HAP-1 (cell line): ENCODE results near the gene DHRS13.
"Not testable (repeated sequence)": the region's sequence is repeated elsewhere in the genome, so short reads cannot be mapped to it uniquely, and the experiment has no call there.

ENCODE experiments used
- DNase-seq, 2 experiments: peaks; one replicate each; pipeline ENCODE4 v3.0.0-alpha.2; 2016 to 2020; ENCODE audit warnings: low spot score in 2 of 2
- H3K27me3 ChIP-seq: fragments of 250-450 bp; sonication (Bioruptor Pico); 2 replicates; pipeline ENCODE4 v1.5.1; 2020; ENCODE audit warnings: low read depth, mild to moderate bottlenecking, moderate library complexity
- H3K36me3 ChIP-seq: fragments of 250-450 bp; sonication (Bioruptor Pico); replicated peaks from 2 replicates; pipeline ENCODE4 v1.5.1; 2020; ENCODE audit warnings: mild to moderate bottlenecking
- H3K4me1 ChIP-seq: fragments of 250-450 bp; sonication (Bioruptor Pico); 2 replicates; pipeline ENCODE4 v1.5.1; 2020; ENCODE audit warnings: mild to moderate bottlenecking
- H3K4me3 ChIP-seq: fragments of 250-450 bp; sonication (Bioruptor Pico); 2 replicates; pipeline ENCODE4 v1.5.1; 2020; ENCODE audit warnings: mild to moderate bottlenecking, moderate library complexity
- H3K9me3 ChIP-seq: fragments of 250-450 bp; sonication (Bioruptor Pico); 2 replicates; pipeline ENCODE4 v1.5.1; 2020; ENCODE audit warnings: mild to moderate bottlenecking, moderate library complexity
- in situ Hi-C: fragments of 300-500 bp; cut with MboI; formaldehyde crosslinking; loops from 3 replicates; pipeline ENCODE4 v1.14.3; 2020; ENCODE audit warnings: low sequenced_read_pairs, inconsistent platforms, mixed read lengths

The DHRS13 gene

DNA sequence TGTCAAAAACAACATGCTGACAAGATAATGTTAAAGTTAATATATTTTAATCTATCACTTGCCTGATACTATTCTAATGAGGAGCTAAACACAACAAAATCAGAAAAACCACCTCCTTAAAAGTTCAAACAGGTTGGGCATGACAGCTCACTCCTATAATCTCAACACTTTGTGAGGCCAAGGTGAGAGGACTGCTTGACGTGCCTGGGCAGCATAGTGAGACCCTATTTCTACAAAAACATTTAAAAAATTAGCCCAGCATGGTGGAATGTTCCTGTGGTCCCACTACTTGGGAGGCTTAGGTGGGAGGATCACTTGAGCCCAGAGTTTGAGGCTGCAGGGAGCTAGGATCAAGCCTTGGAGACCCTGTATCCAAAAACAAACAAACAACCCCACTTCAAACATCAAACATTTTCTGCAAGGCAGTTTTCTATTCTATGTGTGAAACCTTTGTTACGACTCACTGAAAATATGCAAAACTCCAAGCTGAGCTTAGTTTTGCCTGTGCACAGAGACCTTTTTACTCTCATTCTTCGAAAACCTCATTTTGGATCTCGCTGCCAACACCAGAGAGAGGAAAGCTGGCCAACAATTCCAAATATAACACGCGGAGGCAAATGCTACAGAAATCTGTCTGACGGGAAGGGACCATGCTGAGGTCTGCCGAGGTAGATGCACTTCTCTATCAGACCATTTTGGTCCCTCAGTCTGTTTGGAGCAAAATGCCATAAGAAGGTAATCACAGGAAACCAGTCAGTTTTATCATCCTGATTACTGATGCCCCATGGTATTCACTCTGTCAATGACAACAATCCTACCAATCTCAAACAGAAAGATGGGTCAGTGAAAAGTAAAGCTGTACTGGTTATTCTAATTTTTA is 42.2 kb upstream of the DHRS13 start:
- H3K4me3 ChIP-seq = no peak overlapping the region
- H3K27me3 ChIP-seq = no peaks in the 10 kb centered on the region
- H3K9me3 ChIP-seq = no peaks in the 10 kb centered on the region
- no peak for DNase-seq
- H3K4me1 ChIP-seq = peaks cover 11% of the 10 kb centered on the region
- peaks cover 68% of the 10 kb centered on the region for H3K36me3 ChIP-seq
- in situ Hi-C loops = loop anchor here (5.0 kb wide), 1 partner anchor 48 kb away; the partner anchor contains the start of gene FLOT2

DNA sequence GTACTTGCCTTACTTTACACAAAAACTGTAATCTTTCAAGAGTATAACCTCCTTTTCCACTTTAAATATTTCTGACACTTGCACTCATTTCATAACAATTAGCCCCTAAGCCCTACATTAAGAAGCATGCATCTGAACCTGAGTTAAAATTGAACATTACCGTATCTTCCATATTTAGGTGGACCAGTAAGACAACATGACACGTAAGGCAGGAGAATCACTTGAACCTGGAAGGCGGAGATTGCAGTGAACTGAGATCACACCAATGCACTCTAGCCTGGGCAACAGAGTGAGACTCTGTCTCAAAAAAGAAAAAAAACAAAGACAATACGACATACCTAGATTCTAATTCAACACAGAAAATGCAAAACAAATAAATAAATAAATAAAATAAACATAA is 41.5 kb upstream of the DHRS13 start:
- Histone ChIP-seq H3K9me3 (no peaks in the 10 kb centered on the region), H3K4me1 (peaks cover 11% of the 10 kb centered on the region), H3K27me3 (no peaks in the 10 kb centered on the region), H3K36me3 (peaks cover 76% of the 10 kb centered on the region), H3K4me3 (no peak overlapping the region)
- in situ Hi-C loops = no loop called here
- no peak for DNase-seq

DNA sequence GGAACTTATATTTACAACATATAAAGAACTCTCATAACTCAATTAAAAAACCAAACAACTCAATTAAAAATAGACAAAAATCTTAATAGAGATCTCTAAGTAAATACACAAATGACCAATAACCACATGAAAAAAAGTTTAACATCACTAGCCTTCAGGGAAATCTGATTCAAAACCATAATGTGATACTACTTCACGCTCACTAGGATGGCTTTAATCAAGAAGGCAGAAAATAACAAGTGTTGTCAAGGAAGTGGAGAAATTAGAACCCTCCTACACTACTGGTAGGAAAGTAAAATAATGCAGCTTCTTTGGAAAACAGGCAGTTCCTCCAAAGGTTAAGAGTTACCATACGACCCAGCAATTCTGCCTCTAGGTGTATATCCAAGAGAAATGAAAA is 40.0 kb upstream of the DHRS13 start:
- peaks cover 5% of the 10 kb centered on the region for H3K4me1 ChIP-seq
- H3K36me3 ChIP-seq = peaks cover 77% of the 10 kb centered on the region
- in situ Hi-C loops = no loop called here

DNA sequence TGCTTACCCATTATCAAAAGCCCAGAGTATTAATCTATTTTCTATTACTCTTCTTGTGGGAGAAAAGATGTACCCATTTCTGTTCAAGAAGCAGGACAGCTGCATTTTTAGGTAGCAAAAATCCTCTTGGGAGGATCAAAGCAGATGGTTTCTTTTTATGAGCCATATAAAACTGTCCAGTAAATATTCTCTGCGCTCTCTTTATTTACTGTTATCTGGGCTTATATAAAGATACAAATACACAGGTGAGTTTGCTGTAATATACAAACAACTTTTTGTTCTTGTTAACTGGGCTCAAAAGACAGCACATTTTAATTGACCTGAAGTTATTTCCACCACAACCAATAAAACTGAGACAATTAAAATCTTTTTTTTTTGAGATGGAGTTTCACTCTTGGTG is 38.4 kb upstream of the DHRS13 start:
- in situ Hi-C loops = no loop called here
- H3K36me3 ChIP-seq = peaks cover 78% of the 10 kb centered on the region
- H3K9me3 ChIP-seq = no peaks in the 10 kb centered on the region
- H3K4me1 ChIP-seq = no peaks in the 10 kb centered on the region
- H3K4me3 ChIP-seq = no peak overlapping the region
- H3K27me3 ChIP-seq = no peaks in the 10 kb centered on the region
- DNase-seq = no peak

More for the DNA sequence above, 40.0 kb upstream of the DHRS13 start:
- Histone ChIP-seq H3K4me3 (no peak overlapping the region), H3K9me3 (no peaks in the 10 kb centered on the region), H3K27me3 (no peaks in the 10 kb centered on the region)
- DNase-seq = no peak

DNA sequence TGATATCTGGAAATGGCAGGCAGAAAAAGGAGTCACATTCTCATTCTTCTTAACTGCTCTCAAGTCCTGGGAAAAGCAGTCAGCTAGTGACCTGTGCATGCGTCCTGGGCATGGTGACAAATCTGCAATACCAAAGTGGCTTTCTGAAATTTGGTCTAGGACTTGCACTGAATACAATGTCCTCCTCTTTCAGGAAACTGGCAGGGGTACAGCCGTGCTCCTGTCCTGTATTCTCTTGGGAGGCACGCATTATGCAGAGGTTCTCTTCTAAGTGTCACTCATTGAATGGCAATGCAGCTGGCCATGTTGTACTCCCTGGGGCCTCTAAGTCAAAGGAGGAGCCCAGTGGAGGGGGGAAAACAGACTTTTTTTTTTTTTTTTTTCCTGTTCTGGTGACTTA is 37.8 kb upstream of the DHRS13 start:
- no peaks in the 10 kb centered on the region; the same call in 1 of the 2 replicates for H3K9me3 ChIP-seq
- H3K27me3 ChIP-seq = no peaks in the 10 kb centered on the region
- H3K4me3 ChIP-seq = no peak overlapping the region
- H3K36me3 ChIP-seq = peaks cover 78% of the 10 kb centered on the region
- in situ Hi-C loops = no loop called here
- DNase-seq = no peak
- H3K4me1 ChIP-seq = no peaks in the 10 kb centered on the region

DNA sequence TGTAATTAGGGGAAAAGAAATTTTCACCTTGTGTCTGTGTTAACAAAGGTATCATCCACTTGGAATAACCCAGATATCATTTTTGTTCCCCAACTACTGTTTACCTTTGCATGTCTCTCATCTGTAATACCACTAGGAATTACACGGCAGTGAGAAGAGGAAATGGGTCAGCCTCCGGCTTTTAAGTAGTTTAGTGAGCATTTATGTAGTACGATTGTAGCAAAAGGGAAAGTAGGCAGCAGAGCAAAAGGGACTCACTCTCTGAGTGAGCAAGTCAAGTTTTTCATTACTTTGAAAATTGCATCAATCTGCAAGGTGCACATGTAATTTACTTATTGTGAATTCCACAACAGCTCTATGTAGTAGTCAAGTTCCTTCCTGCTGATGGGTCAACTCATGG is 37.3 kb upstream of the DHRS13 start:
- no peaks in the 10 kb centered on the region; the same call in 1 of the 2 replicates for H3K9me3 ChIP-seq
- no peaks in the 10 kb centered on the region for H3K4me1 ChIP-seq
- H3K4me3 ChIP-seq = no peak overlapping the region
- peaks cover 76% of the 10 kb centered on the region for H3K36me3 ChIP-seq
- in situ Hi-C loops = no loop called here
- DNase-seq = no peak
- H3K27me3 ChIP-seq = no peaks in the 10 kb centered on the region

DNA sequence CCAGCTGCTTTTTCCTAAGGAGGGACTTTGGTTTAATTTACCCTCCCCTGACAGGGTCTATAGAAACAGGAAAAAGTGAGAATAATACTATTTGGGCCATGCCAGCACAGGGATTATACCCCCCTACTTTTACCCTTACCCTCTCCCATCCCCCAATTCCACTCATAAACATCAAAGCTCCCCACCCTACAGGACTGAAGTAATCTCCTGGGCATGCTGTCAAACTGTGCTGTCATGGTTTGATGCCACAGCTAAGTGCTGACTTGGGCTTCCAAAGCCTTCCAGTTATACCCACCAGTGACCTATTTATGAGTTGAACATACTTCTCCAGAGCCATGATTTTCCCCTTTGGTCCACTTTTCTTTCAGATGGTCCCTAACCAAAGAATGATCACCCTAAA is 35.7 kb upstream of the DHRS13 start:
- Histone ChIP-seq H3K4me1 (no peaks in the 10 kb centered on the region), H3K4me3 (no peak overlapping the region), H3K9me3 (no peaks in the 10 kb centered on the region; the same call in 1 of the 2 replicates), H3K27me3 (no peaks in the 10 kb centered on the region), H3K36me3 (peaks cover 60% of the 10 kb centered on the region)
- in situ Hi-C loops = no loop called here
- no peak for DNase-seq

DNA sequence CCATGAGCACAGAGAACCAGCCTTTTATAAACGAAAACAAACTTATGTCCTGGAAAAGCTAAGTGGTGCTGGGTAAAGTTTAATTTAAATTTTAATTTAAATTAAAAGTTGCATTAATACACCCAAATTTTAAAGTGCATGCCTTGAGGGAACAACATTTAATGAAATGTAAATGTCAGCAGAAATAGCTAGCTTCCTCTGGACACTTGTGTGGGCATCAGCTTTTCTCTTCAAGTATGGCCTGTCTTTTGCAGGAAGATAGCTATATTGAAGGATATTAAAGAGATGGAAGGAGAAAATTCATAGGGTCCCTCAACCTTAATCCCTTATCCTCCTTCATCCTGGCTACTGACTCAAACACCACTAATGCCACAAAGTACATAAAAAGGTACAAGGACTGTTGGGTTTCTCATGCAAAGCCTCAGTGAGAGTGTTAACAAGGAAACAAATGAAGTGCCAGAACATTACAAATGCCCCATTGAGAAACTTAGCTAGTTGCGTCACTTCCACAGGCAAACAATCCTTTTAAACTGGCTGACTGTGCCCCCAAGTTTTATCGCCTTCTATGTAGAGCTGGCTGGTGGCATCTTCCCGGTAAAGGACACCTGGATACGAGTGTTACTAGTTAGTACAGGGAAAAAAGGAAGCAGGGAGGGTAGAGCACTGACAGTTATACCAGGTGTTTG is 34.3 kb upstream of the DHRS13 start:
- H3K4me1 ChIP-seq = no peaks in the 10 kb centered on the region
- H3K9me3 ChIP-seq = no peaks in the 10 kb centered on the region; the same call in 1 of the 2 replicates
- in situ Hi-C loops = no loop called here
- H3K4me3 ChIP-seq = no peak overlapping the region
- DNase-seq = no peak
- H3K36me3 ChIP-seq = peaks cover 46% of the 10 kb centered on the region
- no peaks in the 10 kb centered on the region for H3K27me3 ChIP-seq

DNA sequence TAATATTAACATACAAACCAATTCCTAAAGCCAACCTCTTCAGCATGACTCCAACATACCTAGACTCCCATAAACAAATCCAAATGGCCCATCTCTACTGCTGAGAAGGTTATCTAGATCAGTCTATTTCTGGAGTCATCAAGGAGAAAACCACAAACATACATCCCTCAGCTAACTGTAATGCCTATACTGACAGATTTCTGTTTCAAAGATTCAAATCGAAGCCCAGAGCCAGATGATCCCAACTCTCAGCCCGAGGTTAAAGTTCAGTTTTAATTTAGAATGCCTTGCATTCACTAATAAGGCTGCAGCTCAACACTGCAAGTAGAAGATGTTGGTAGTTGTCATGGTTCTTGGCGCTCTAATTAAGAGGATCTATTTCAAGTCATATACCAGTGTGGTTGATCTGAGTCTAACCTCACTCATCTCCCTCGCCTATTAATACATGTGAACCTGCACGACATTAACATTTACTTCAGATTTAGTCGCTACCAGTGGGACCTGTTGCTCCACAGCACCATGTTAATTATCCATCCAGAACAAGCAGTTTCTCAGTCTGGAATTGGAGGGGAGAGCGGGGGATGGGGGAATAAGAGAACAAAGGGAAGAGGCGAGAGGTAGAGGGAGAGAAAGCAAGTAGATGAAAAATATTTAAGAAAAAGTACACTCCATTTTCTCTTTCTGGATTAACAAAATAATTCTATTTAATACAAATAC is 33.0 kb upstream of the DHRS13 start:
- DNase-seq = no peak
- no peaks in the 10 kb centered on the region for H3K4me1 ChIP-seq
- H3K9me3 ChIP-seq = no peaks in the 10 kb centered on the region; the same call in 1 of the 2 replicates
- peaks cover 35% of the 10 kb centered on the region for H3K36me3 ChIP-seq
- in situ Hi-C loops = no loop called here
- no peaks in the 10 kb centered on the region for H3K27me3 ChIP-seq
- no peak overlapping the region for H3K4me3 ChIP-seq

DNA sequence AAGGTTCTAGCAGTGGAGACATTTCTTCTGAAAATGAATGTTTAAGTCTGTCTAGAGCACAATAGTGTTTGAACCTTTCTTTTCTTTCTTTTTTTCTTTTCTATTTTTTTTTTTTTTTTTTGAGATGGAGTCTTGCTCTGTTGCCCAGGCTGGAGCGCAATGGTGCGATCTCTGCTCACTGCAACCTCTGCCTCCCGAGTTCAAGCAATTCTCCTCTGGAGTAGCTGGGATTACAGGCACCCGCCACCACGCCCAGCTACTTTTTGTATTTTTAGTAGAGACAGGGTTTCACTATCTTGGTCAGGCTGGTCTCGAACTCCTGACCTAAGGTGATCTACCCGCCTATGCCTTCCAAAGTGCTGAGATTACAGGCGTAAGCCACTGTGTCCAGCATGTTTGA is 31.6 kb upstream of the DHRS13 start:
- H3K36me3 ChIP-seq = peaks cover 24% of the 10 kb centered on the region
- H3K27me3 ChIP-seq, H3K4me1 ChIP-seq, DNase-seq, H3K9me3 ChIP-seq, H3K4me3 ChIP-seq, in situ Hi-C loops: not testable (repeated sequence)

DNA sequence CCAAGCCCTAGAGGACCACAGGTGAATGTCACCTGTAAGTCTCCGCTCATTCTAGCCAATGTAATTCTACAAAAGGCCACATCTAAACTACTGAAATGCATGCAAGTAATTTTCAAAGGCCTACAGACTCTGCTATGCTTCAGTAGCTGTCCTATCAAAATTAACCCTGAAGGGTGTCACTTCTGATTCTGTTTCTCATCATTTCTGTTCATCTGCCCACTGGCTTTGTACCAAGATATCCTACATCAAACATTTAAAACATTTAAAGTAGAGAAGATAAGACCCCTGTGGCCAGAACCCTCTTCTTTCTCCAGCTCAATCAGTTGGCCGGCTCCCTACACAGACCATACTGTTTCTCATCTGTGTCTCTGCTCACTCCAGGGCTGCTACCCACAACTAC is 26.9 kb upstream of the DHRS13 start:
- Histone ChIP-seq H3K9me3 (no peaks in the 10 kb centered on the region), H3K4me3 (no peak overlapping the region), H3K27me3 (no peaks in the 10 kb centered on the region), H3K4me1 (no peaks in the 10 kb centered on the region), H3K36me3 (peaks cover 17% of the 10 kb centered on the region)
- in situ Hi-C loops = no loop called here
- no peak for DNase-seq

DNA sequence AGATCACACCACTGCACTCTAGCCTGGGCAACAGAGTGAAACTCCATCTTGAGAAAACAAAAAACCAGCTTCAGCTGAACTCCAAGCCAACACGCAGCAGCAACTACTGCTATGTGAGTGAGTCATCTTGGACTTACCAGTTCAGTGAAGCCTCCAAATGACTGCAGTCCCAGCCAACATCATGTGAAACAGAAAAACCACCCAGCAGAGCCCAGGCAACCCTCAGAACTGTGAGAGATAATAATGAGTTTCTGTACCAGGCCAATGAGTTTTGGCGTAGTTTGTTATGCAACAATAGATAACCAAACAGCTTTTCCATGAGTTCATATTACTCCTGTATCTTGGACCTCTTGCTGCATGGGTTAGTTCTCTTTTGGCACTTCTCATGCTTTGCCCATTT is 25.2 kb upstream of the DHRS13 start:
- Histone ChIP-seq H3K9me3 (no peaks in the 10 kb centered on the region), H3K36me3 (peaks cover 30% of the 10 kb centered on the region), H3K4me3 (no peak overlapping the region), H3K27me3 (no peaks in the 10 kb centered on the region), H3K4me1 (no peaks in the 10 kb centered on the region)
- DNase-seq = no peak
- in situ Hi-C loops = no loop called here

DNA sequence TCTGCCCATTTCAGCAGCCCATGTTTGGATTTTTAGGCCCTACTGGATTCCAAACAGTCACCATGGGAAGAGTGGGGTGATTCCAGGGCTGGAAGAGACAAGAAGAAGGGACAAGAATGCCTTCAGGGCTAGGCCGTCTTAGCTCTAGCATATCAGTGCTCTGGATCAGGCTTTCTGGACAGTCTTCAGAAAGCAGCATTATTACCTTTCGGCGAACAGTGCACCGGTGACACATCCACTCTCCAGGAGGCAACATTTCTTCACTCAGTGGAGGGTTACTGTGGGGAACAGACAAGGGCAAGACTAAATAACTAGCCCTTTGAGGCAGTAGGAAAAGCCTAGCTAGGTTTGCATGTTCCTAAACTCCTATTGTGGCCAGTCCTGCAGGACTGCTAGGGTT is 23.9 kb upstream of the DHRS13 start:
- Histone ChIP-seq H3K27me3 (no peaks in the 10 kb centered on the region), H3K9me3 (no peaks in the 10 kb centered on the region), H3K4me3 (no peak overlapping the region), H3K36me3 (peaks cover 38% of the 10 kb centered on the region), H3K4me1 (no peaks in the 10 kb centered on the region)
- no peak for DNase-seq
- in situ Hi-C loops = no loop called here

DNA sequence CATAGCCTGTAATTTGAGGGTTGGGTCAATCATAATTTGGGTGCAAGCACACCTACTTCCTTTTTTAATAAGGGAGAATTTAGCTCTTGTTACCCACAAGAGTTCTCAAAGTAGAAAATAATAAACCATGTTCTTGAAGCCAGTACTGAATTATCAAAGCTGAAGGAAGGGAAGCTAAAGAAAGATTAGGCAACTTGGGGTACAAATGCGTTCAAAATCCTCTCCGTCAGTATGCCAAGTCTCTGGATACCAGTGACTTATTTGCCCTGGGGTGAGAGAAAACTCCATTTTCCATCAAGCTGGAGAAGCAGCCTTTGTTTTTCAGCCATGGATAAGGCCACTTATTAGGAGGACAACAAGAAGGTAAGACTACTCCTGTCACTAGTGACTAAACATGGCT is 23.5 kb upstream of the DHRS13 start:
- Histone ChIP-seq H3K4me1 (no peaks in the 10 kb centered on the region), H3K27me3 (no peaks in the 10 kb centered on the region), H3K9me3 (no peaks in the 10 kb centered on the region), H3K4me3 (no peak overlapping the region), H3K36me3 (peaks cover 42% of the 10 kb centered on the region)
- no peak for DNase-seq
- in situ Hi-C loops = no loop called here
